Glutamatergic neuron (in vitro differentiated cells): Measurements from ENCODE around the gene PPOX. TPM values are rescaled to one million over a fixed set of nuclear protein-coding genes. Genes with fewer than 3 reads are reported as not detected.

ENCODE experiments used
- DNase-seq: peaks from one replicate; pipeline ENCODE4 v3.0.0; 2022
- H3K27ac Mint-ChIP-seq: one replicate; pipeline ENCODE4 v1.8.0; 2020; ENCODE audit warnings: mild to moderate bottlenecking, mixed read lengths, inconsistent platforms; ENCODE audit not compliant: unreplicated experiment
- H3K27me3 Mint-ChIP-seq: one replicate; pipeline ENCODE4 v1.8.0; 2020; ENCODE audit warnings: mild to moderate bottlenecking, moderate library complexity, mixed read lengths, inconsistent platforms; ENCODE audit not compliant: unreplicated experiment
- H3K36me3 Mint-ChIP-seq: one replicate; pipeline ENCODE4 v1.8.0; 2020; ENCODE audit warnings: mild to moderate bottlenecking, mixed read lengths, inconsistent platforms; ENCODE audit not compliant: unreplicated experiment
- H3K4me1 Mint-ChIP-seq: one replicate; pipeline ENCODE4 v1.8.0; 2020; ENCODE audit warnings: mild to moderate bottlenecking, low read depth, mixed read lengths, inconsistent platforms; ENCODE audit not compliant: unreplicated experiment
- H3K4me3 Mint-ChIP-seq: one replicate; pipeline ENCODE4 v1.8.0; 2020; ENCODE audit warnings: mild to moderate bottlenecking, mixed read lengths, inconsistent platforms; ENCODE audit not compliant: unreplicated experiment
- H3K9me3 Mint-ChIP-seq: one replicate; pipeline ENCODE4 v1.8.0; 2020; ENCODE audit warnings: mild to moderate bottlenecking, moderate library complexity, mixed read lengths, inconsistent platforms; ENCODE audit not compliant: unreplicated experiment
- CTCF ChIP-seq: fragments of 200-600 bp; sonication (generic); IDR thresholded peaks from one replicate; pipeline ENCODE4 v1.5.0; 2021; ENCODE audit not compliant: partially characterized antibody, unreplicated experiment
- total RNA-seq: library from RNA; stranded (reverse); fragmentation: NEBNext Ultra II Directional; extraction: Animal tissue kit (Norgen Biotek cat#: 25700); gene quantifications from one replicate; pipeline ENCODE4 v1.2.1, GENCODE V29; 2021; ENCODE audit not compliant: unreplicated experiment

The PPOX gene
- total RNA-seq, 1 donor from 2014 or later: 53.2 TPM

DNA sequence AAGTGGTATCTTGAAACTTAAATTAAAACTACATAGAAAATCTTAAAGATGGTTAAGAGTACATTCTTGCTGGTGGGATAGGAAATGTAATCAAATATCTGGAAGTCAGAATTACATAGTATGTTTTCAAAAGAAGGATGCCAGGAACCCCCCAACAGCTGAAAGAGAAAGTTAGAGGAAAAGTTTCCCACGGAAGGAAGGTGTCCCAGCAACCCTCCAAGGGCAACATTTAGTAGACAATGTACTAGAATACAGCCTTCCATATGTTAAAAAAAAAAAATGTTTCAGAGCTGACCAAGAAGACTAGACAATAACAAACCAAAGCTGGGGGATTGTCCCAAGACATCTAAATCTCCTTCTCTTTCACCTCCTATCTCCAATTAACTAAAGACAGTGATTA, 36.0 kb upstream of the PPOX start:
- Mint-ChIP-seq H3K9me3 (peaks cover 4% of the 10 kb centered on the region), H3K4me1 (peaks cover 22% of the 10 kb centered on the region), H3K27ac (no peak overlapping the region), H3K36me3 (no peaks in the 10 kb centered on the region), H3K27me3 (peaks cover 3% of the 10 kb centered on the region), H3K4me3 (no peak overlapping the region)
- TF ChIP-seq CTCF: no peak
- DNase-seq: no peak

GRCh38 chr1:161131523-161132409, 34.5 kb upstream of the PPOX start:
- Mint-ChIP-seq H3K4me1 (peaks cover 22% of the 10 kb centered on the region), H3K4me3 (no peak overlapping the region), H3K27ac (peak overlapping the region; percentile 74), H3K9me3 (no peaks in the 10 kb centered on the region), H3K36me3 (no peaks in the 10 kb centered on the region), H3K27me3 (peaks cover 3% of the 10 kb centered on the region)
- DNase-seq: no peak
- no peak for TF ChIP-seq CTCF

- TF ChIP-seq CTCF: no peak
- no peaks in the 10 kb centered on the region for H3K9me3 Mint-ChIP-seq
- peaks cover 20% of the 10 kb centered on the region for H3K4me1 Mint-ChIP-seq
- DNase-seq: peak; percentile 89
- peak within 1 kb of the TSS; percentile 74 for H3K27ac Mint-ChIP-seq
- no peak within 1 kb of the TSS for H3K4me3 Mint-ChIP-seq
- H3K27me3 Mint-ChIP-seq: peaks cover 3% of the 10 kb centered on the region
- no peaks in the 10 kb centered on the region for H3K36me3 Mint-ChIP-seq
Observed at GRCh38 chr1:161132410-161133219, 33.6 kb upstream of the PPOX start, which contains the start of gene DEDD. TSS of gene DEDD (minus strand) at chr1:161132667. CDS start at chr1:161124462, 8,205 bp downstream.

- no peak for TF ChIP-seq CTCF
- Mint-ChIP-seq H3K27me3 (peaks cover 3% of the 10 kb centered on the region), H3K4me3 (no peak overlapping the region), H3K9me3 (no peaks in the 10 kb centered on the region), H3K27ac (no peak overlapping the region), H3K4me1 (peaks cover 15% of the 10 kb centered on the region), H3K36me3 (no peaks in the 10 kb centered on the region)
- no peak for DNase-seq
Observed at GRCh38 chr1:161133220-161133740, 32.9 kb upstream of the PPOX start.
